IMR-90 (cell line): ENCODE results near the gene KIF15.
A peak's percentile ranks its signal among the peaks of the same experiment; 100 is the strongest.

Source experiments
- BHLHE40 ChIP-seq: fragments of 150-350 bp; IDR thresholded peaks from 2 replicates; pipeline ENCODE4 v1.6.1; 2016; ENCODE audit warnings: mild to moderate bottlenecking, low read depth, low read length
- CHD1 ChIP-seq: IDR thresholded peaks from 2 replicates; pipeline ENCODE4 v1.6.1; 2012; ENCODE audit warnings: low read depth, low read length, improper control_type of control experiment
- CTCF ChIP-seq: conservative IDR thresholded peaks from 2 replicates; pipeline ENCODE4 v1.5.1; 2012; ENCODE audit warnings: mild to moderate bottlenecking, low read depth, low read length, improper control_type of control experiment
- ELK1 ChIP-seq: fragments of 150-350 bp; IDR thresholded peaks from 2 replicates; pipeline ENCODE4 v1.6.1; 2016; ENCODE audit warnings: low read depth, mild to moderate bottlenecking, low read length, moderate library complexity, borderline replicate concordance
- MAFK ChIP-seq: IDR thresholded peaks from 2 replicates; pipeline ENCODE4 v1.6.1; 2012; ENCODE audit warnings: low read depth, low read length, improper control_type of control experiment
- MAZ ChIP-seq: IDR thresholded peaks from 2 replicates; pipeline ENCODE4 v1.6.1; 2012; ENCODE audit warnings: low read depth, mild to moderate bottlenecking, low read length, improper control_type of control experiment, moderate library complexity, borderline replicate concordance
- MXI1 ChIP-seq: IDR thresholded peaks from 2 replicates; pipeline ENCODE4 v1.6.1; 2012; ENCODE audit warnings: low read depth, mild to moderate bottlenecking, low read length, moderate library complexity, borderline replicate concordance
- NFE2L2 ChIP-seq: fragments of 150-350 bp; IDR thresholded peaks from 2 replicates; pipeline ENCODE4 v1.6.1; 2016; ENCODE audit warnings: low read depth, mild to moderate bottlenecking, low read length
- POLR2A ChIP-seq: IDR thresholded peaks from 2 replicates; pipeline ENCODE4 v1.6.1; 2012; ENCODE audit warnings: mild to moderate bottlenecking, low read depth, low read length
- RAD21 ChIP-seq: IDR thresholded peaks from 2 replicates; pipeline ENCODE4 v1.6.1; 2012; ENCODE audit warnings: low read length, improper control_type of control experiment
- RCOR1 ChIP-seq: IDR thresholded peaks from 2 replicates; pipeline ENCODE4 v1.6.1; 2012; ENCODE audit warnings: mild to moderate bottlenecking, low read length, improper control_type of control experiment; ENCODE audit not compliant: insufficient replicate concordance
- RFX5 ChIP-seq: IDR thresholded peaks from 2 replicates; pipeline ENCODE4 v1.8.0; 2012; ENCODE audit warnings: low read depth, mild to moderate bottlenecking, low read length, moderate library complexity
- SMC3 ChIP-seq: fragments of 150-350 bp; IDR thresholded peaks from 2 replicates; pipeline ENCODE4 v1.6.1; 2016; ENCODE audit warnings: low read depth, mild to moderate bottlenecking, antibody characterized with exemption, low read length, moderate library complexity
- TF ChIP-seq, protein P1 (sequence below): fragments of 150-350 bp; IDR thresholded peaks from 2 replicates; pipeline ENCODE4 v1.6.1; 2017; ENCODE audit warnings: mild to moderate bottlenecking, antibody characterized with exemption, low read length, low read depth

GRCh38 chr3:44883213-44883955 lies 121.8 kb downstream of the KIF15 start:
- TF ChIP-seq CTCF (0 out of 2 replicates have a peak, but pooled peaks have one; percentile 16), MAFK (no peak), RFX5 (no peak), BHLHE40 (no peak), POLR2A (no peak), RAD21 (no peak), NFE2L2 (no peak), SMC3 (no peak), RCOR1 (no peak), MXI1 (no peak), MAZ (no peak), ELK1 (no peak), CHD1 (no peak)
- TF ChIP-seq, protein P1, sequence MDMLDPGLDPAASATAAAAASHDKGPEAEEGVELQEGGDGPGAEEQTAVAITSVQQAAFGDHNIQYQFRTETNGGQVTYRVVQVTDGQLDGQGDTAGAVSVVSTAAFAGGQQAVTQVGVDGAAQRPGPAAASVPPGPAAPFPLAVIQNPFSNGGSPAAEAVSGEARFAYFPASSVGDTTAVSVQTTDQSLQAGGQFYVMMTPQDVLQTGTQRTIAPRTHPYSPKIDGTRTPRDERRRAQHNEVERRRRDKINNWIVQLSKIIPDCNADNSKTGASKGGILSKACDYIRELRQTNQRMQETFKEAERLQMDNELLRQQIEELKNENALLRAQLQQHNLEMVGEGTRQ = no peak
